ENCODE results near the gene PRKCH. TPM values are rescaled to one million over a fixed set of nuclear protein-coding genes. Genes with fewer than 3 reads are reported as not detected.

PRKCH gene
- total RNA-seq, 1 donor from 2014 or later = 145 TPM

DNA sequence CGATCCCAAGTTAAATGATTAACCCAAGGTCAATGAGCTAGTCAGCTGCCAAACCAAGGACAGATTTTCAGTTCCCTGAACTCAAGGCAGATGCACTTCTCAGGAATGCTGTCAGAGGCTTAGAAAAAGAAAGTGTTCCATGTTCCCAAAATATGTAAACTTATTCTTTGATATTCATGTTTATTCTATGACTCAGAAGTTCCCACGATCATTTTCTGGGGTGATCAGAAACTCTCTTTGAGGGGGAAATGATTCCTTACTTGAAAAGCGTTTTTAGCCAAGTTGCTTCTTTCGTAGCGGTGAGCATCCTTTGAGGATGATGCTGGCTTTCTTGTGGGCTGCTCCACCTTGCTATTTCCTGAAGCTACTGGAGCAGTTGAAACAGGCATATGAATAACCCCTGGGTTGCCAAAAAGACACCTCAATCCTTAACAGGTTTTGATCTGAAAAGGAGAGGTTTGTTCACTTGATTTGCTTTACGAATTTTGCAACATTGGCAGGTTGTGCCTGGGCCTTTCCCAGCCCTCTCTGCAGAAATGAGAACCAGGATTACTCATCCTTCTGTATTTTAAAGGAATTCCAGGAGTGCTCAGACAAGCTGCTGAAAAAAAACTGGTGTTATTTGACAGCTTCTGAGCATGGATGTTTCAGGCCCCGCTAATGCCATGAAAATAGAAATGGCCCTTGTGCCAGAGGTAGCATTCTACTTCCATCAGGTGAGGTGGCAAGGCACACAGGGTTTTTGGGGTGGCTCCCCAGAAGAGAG, 252.6 kb downstream of the PRKCH start:
- Mint-ChIP-seq H3K4me3 (no peak overlapping the region), H3K27me3 (ENCODE audit: insufficient read depth) (peaks cover 2% of the 10 kb centered on the region), H3K4me1 (ENCODE audit: low read depth) (peaks cover 73% of the 10 kb centered on the region), H3K9me3 (no peaks in the 10 kb centered on the region), H3K27ac (no peak overlapping the region), H3K36me3 (ENCODE audit: low read depth) (peaks cover 4% of the 10 kb centered on the region)
- no peak for DNase-seq (ENCODE audit: low spot score)
- intact Hi-C loops (cut with micrococcal nuclease) = no loop called here

DNA sequence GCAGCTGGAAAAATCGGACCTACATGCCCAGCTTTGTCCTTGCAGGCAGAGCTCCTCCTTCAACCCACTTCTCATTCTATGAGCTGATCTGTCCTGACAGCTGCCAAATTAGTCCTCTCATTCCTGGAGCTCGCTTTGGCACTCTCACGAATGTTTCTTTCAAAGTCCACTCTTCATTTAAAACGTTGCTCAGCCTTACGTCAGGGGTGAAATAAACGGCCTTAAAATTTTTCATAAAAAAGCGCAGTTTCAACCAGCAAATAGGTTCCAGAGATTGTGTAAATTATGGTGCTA, 253.1 kb downstream of the PRKCH start:
- Mint-ChIP-seq H3K4me3 (no peak overlapping the region), H3K4me1 (ENCODE audit: low read depth) (peaks cover 73% of the 10 kb centered on the region), H3K27me3 (ENCODE audit: insufficient read depth) (peaks cover 2% of the 10 kb centered on the region), H3K36me3 (ENCODE audit: low read depth) (peaks cover 4% of the 10 kb centered on the region), H3K9me3 (no peaks in the 10 kb centered on the region), H3K27ac (no peak overlapping the region)
- intact Hi-C loops (cut with micrococcal nuclease) = no loop called here
- DNase-seq (ENCODE audit: low spot score) = no peak

DNA sequence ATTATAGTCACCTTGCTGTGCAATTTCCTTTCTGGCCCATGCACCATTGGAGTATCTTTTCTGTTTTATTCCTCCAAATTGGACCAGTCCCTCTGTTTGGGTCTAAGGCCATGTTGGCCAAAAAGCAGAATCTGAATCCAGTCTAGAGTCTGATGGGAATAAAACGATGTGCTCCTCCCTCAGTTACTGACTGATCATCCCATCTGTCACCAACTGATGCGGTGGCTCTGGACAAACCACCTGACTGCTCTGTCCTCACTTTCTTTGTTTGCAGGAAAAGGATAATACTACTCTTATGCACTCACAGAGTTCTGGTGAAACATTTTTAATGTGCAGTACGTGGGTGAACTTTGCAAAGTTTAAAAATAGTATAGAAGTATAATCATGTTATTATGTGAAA, 253.7 kb downstream of the PRKCH start:
- H3K36me3 Mint-ChIP-seq (ENCODE audit: low read depth) = peaks cover 4% of the 10 kb centered on the region
- H3K27me3 Mint-ChIP-seq (ENCODE audit: insufficient read depth) = peaks cover 2% of the 10 kb centered on the region
- intact Hi-C loops (cut with micrococcal nuclease) = no loop called here

DNA sequence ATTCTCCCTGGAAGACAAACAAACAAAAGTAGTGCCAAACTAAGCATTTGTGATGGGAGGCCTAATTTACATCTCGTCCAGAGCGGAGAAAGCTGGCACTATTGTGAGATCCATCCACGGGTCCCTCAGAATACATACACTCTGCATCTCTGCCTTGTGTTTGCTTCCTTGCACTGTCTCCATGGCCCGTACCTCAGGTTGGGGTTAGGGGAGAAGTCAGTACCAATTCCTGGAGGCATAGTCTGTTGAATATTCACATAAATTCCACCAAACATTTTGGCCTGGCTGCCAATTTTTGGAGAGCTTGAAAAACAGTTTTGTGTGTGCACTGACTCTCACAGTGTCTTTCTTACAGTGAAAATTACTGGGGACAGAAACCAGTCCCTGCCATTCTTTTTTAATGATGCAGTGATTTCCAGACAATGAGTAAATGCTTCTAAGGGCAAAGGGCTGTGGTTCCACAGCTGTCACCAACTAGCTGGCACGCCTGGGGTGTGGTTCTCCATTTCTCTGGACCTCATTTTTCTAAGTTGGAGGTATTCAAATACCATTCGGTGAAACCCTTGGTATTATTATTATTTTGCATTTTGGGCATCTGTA, 254.3 kb downstream of the PRKCH start:
- H3K9me3 Mint-ChIP-seq = no peaks in the 10 kb centered on the region
- peaks cover 2% of the 10 kb centered on the region for H3K27me3 Mint-ChIP-seq (ENCODE audit: insufficient read depth)
- H3K27ac Mint-ChIP-seq = no peak overlapping the region
- no peak overlapping the region for H3K4me3 Mint-ChIP-seq
- intact Hi-C loops (cut with micrococcal nuclease) = no loop called here
- peaks cover 64% of the 10 kb centered on the region for H3K4me1 Mint-ChIP-seq (ENCODE audit: low read depth)
- H3K36me3 Mint-ChIP-seq (ENCODE audit: low read depth) = peaks cover 5% of the 10 kb centered on the region
- DNase-seq (ENCODE audit: low spot score) = no peak

More for the DNA sequence above, 253.7 kb downstream of the PRKCH start:
- peaks cover 69% of the 10 kb centered on the region for H3K4me1 Mint-ChIP-seq (ENCODE audit: low read depth)
- no peak overlapping the region for H3K27ac Mint-ChIP-seq
- no peaks in the 10 kb centered on the region for H3K9me3 Mint-ChIP-seq
- no peak for DNase-seq (ENCODE audit: low spot score)
- H3K4me3 Mint-ChIP-seq = no peak overlapping the region

DNA sequence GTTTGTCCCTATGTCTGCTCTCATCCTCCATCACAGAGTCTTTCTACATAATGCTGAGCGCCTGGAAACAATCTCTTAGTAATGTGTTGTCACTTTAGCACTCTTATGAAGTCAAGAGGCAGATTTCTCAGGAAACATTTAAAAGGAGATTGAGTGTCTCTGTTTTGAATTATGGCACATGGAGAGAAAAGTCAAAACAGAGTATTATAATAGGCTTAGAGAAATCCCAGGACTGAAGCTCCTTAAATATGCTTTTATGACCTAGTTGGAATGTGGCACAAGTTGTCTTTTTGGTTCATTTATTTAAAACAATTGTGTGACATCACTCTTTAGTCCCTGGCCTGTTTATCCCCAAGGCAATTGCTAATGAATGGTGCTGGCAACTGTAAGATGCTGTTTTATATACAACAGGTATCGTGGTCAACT, 256.1 kb downstream of the PRKCH start:
- H3K4me1 Mint-ChIP-seq (ENCODE audit: low read depth) = peaks cover 51% of the 10 kb centered on the region
- no peak for DNase-seq (ENCODE audit: low spot score)
- no peak overlapping the region for H3K4me3 Mint-ChIP-seq
- H3K27me3 Mint-ChIP-seq (ENCODE audit: insufficient read depth) = peaks cover 7% of the 10 kb centered on the region
- peaks cover 8% of the 10 kb centered on the region for H3K36me3 Mint-ChIP-seq (ENCODE audit: low read depth)
- H3K9me3 Mint-ChIP-seq = no peaks in the 10 kb centered on the region
- intact Hi-C loops (cut with micrococcal nuclease) = no loop called here
- no peak overlapping the region for H3K27ac Mint-ChIP-seq

DNA sequence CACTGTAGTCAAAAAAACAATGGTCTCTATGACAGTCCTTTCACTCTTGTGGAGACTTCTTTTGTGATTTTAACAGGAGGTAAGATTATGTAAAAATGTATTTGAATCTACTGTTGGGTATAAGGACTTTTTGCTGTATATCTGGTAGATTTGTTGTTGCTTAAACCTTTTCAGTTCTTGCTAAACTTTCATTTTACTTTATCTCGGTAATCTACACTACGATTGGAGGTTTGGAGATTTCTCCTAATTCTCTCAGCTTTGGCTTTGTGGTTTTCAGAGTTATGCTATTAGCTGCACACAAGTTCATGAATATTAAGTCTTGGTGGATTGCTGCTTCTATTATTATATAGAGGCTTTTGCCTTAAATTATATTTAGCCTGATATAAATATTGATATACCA, 257.4 kb downstream of the PRKCH start:
- Mint-ChIP-seq H3K27ac (no peak overlapping the region), H3K9me3 (no peaks in the 10 kb centered on the region), H3K4me1 (ENCODE audit: low read depth) (peaks cover 39% of the 10 kb centered on the region), H3K27me3 (ENCODE audit: insufficient read depth) (peaks cover 7% of the 10 kb centered on the region), H3K4me3 (no peak overlapping the region), H3K36me3 (ENCODE audit: low read depth) (peaks cover 7% of the 10 kb centered on the region)
- DNase-seq (ENCODE audit: low spot score) = no peak
- intact Hi-C loops (cut with micrococcal nuclease) = loop anchor here (1.0 kb wide), 2 partner anchors 8 to 16 kb away; no protein-coding TSS in a partner anchor

DNA sequence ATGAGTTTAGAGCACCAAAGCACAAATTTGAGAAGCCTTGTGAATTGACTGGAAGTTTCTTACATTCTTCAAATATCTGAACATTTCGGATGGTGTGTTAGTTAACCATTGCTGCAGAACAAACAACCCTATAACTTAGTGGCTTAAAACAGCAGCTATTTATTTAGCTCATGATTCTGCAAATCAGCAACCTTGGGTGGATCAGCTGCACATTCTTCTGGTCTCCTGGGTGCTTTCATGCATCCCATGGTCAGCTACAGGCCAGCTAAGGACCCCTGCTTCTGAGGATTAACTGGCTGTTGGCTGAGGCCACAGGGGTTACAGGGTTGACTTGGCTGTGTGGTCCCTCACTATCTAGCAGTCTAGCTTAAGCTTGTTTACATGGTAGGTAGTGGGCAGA, 260.0 kb downstream of the PRKCH start:
- H3K4me3 Mint-ChIP-seq = no peak overlapping the region
- intact Hi-C loops (cut with micrococcal nuclease) = no loop called here
- DNase-seq (ENCODE audit: low spot score) = no peak
- peaks cover 44% of the 10 kb centered on the region for H3K4me1 Mint-ChIP-seq (ENCODE audit: low read depth)
- H3K27me3 Mint-ChIP-seq (ENCODE audit: insufficient read depth) = peaks cover 7% of the 10 kb centered on the region
- no peak overlapping the region for H3K27ac Mint-ChIP-seq
- H3K9me3 Mint-ChIP-seq = no peaks in the 10 kb centered on the region
- peaks cover 7% of the 10 kb centered on the region for H3K36me3 Mint-ChIP-seq (ENCODE audit: low read depth)

DNA sequence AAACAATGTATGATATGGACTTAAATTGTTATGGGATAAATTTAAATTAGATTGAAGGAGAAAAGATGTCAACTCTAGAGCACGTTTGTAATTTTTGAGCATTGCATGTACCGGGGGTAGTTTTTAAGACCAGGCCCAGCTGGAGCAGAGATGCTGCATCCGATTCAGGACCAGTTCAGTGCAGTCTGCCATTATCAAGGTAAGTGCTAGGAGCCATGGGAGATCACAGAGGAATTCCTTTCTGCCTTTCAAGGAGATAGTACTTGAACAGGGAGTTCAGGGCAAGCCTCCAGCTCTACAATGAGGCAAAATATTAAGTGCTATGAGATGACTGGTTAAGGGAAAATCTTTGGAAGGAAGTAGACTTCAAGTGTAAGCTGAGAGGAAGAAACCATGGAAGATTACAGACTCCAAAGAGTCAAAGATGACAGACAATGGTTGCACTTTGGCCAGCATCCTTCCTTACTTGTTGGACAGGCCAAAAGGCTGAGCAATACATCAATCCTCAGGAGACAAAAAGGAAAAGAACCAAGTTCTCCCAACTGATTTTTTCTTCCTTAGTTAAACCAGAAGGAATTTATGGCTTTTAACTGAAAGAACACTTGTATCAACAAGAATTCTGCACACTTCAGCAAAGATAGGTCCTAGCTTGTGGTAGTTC, 260.7 kb downstream of the PRKCH start:
- Mint-ChIP-seq H3K4me1 (ENCODE audit: low read depth) (peaks cover 43% of the 10 kb centered on the region), H3K9me3 (no peaks in the 10 kb centered on the region), H3K27ac (no peak overlapping the region), H3K27me3 (ENCODE audit: insufficient read depth) (peaks cover 7% of the 10 kb centered on the region), H3K4me3 (no peak overlapping the region), H3K36me3 (ENCODE audit: low read depth) (peaks cover 7% of the 10 kb centered on the region)
- intact Hi-C loops (cut with micrococcal nuclease) = no loop called here
- no peak for DNase-seq (ENCODE audit: low spot score)

DNA sequence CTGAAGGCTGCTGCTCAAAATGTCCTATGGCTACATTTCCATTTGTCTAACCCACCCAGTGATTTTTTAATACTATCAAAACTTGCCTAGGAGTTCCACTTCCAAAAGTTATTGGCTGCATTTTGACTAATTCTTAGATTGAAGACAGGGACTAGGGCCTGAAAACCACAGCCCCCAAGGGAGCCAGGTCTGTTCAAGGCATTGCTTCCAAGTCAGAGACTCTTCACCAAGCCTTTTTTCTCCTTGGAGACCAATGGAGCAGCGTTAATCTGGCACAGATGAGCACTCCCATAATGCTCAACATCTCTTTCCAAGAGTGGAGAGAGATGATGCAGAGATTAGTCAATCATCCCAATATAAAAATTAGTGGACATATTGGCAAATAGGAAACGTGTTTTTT, 261.4 kb downstream of the PRKCH start:
- Mint-ChIP-seq H3K4me3 (no peak overlapping the region), H3K36me3 (ENCODE audit: low read depth) (peaks cover 5% of the 10 kb centered on the region), H3K27me3 (ENCODE audit: insufficient read depth) (peaks cover 5% of the 10 kb centered on the region), H3K9me3 (no peaks in the 10 kb centered on the region), H3K4me1 (ENCODE audit: low read depth) (peaks cover 39% of the 10 kb centered on the region), H3K27ac (no peak overlapping the region)
- no peak for DNase-seq (ENCODE audit: low spot score)
- intact Hi-C loops (cut with micrococcal nuclease) = no loop called here

DNA sequence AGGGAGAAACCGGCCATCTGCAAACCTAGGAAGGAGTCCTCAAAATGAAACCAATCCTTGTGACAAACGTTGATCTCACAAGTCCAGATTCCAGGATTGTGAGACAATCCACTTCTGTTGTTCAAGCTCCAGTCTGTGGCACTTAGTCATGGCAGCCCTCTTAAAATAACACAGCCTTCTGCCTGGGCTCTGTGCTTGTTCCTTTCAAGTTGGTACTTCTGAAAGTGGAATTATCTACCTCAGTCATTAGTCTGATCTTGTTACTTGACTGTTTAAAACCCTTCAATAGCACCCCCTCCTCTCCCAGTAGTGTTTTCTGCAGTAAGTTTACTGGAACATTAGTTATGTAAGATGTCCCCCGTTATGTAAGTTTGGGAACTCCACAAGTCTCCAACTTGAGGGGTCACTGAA, 263.0 kb downstream of the PRKCH start:
- H3K4me3 Mint-ChIP-seq = no peak overlapping the region
- intact Hi-C loops (cut with micrococcal nuclease) = no loop called here
- no peak for DNase-seq (ENCODE audit: low spot score)
- H3K4me1 Mint-ChIP-seq (ENCODE audit: low read depth) = peaks cover 32% of the 10 kb centered on the region
- H3K36me3 Mint-ChIP-seq (ENCODE audit: low read depth) = peaks cover 5% of the 10 kb centered on the region
- H3K27ac Mint-ChIP-seq = no peak overlapping the region
- no peaks in the 10 kb centered on the region for H3K9me3 Mint-ChIP-seq
- peaks cover 5% of the 10 kb centered on the region for H3K27me3 Mint-ChIP-seq (ENCODE audit: insufficient read depth)

DNA sequence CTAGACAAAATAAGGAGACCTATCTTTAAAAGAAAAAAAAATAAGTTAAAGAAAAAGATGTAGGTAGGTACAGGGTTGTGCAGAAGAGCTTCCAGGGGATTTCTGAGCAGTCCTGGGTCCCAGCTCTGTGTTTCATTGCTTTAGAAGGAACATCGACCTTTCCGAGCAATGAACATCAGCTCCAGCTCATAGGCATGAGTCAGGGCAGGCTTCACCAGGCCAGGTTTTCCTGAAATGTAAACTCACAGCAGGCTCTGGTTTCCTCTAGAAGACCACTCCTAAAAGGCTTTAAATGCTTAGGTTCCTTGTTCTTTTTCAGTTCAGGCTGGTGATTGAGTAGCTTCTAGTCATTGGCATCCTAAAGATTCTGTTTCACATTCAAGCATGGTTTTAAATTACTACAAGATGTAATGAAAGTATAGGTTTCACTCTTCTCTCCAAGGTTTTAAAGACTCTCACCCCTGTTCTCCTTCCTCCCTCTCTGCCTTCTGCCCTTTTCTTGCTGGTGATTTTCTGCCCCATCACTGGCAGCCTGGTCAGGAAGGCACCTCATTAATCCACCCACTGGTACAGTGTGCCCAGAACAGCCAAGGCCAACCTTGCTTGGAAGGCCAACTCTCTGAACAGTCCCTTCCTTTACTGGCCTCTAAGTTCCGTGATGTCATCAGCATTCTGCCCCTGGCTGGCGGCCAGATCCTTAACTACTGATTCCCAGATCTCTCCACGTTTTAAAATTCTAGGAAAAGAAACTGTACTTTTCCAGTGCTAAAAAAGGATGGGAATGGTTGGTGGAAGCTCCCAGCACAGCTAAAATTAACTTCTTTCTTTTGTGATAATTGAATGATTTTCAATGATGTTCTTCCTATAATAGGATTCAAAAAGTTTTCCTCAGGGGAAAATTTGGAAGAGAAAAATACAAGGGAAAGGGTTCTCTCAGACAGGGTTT, 264.5 kb downstream of the PRKCH start:
- intact Hi-C loops (cut with micrococcal nuclease) = no loop called here
- H3K36me3 Mint-ChIP-seq (ENCODE audit: low read depth) = peaks cover 3% of the 10 kb centered on the region
- H3K27me3 Mint-ChIP-seq (ENCODE audit: insufficient read depth) = peaks cover 5% of the 10 kb centered on the region
- H3K9me3 Mint-ChIP-seq = no peaks in the 10 kb centered on the region
- H3K4me1 Mint-ChIP-seq (ENCODE audit: low read depth) = peaks cover 43% of the 10 kb centered on the region
- no peak overlapping the region for H3K4me3 Mint-ChIP-seq
- DNase-seq (ENCODE audit: low spot score) = no peak
- no peak overlapping the region for H3K27ac Mint-ChIP-seq

DNA sequence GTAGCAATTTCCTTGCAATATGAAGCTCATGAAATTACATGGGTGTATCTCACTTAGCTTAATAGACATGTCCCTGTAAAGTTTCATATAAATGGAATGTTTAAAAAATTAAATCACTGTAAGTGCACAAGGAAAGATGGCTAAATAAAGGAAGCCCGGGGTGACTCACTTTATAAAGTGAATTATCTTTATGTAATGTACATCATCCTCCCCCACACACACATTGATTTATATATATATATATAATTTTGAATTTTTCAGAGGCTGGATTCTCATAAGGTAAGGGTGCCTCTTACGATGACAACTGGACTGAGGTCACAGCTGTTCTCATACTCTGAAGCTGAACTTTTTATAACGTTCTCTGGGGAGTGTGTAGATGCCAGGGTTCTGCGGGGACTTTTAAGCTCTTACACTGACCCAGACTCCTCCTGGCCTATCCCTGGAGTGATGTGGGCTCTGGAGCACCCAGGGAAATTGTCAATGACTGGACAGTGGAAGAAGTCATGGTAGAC, 265.2 kb downstream of the PRKCH start:
- Mint-ChIP-seq H3K4me3 (no peak overlapping the region), H3K27me3 (ENCODE audit: insufficient read depth) (peaks cover 3% of the 10 kb centered on the region), H3K27ac (no peak overlapping the region), H3K4me1 (ENCODE audit: low read depth) (peaks cover 43% of the 10 kb centered on the region), H3K36me3 (ENCODE audit: low read depth) (peaks cover 3% of the 10 kb centered on the region), H3K9me3 (no peaks in the 10 kb centered on the region)
- no peak for DNase-seq (ENCODE audit: low spot score)
- intact Hi-C loops (cut with micrococcal nuclease) = no loop called here
